Measurements from ENCODE around the gene ARID3C. TPM values are rescaled to one million over a fixed set of nuclear protein-coding genes. Genes with fewer than 3 reads are reported as not detected.

ARID3C gene
- total RNA-seq, 4 donors from 2014 or later, result 0.53 TPM; not detected in 3

DNA sequence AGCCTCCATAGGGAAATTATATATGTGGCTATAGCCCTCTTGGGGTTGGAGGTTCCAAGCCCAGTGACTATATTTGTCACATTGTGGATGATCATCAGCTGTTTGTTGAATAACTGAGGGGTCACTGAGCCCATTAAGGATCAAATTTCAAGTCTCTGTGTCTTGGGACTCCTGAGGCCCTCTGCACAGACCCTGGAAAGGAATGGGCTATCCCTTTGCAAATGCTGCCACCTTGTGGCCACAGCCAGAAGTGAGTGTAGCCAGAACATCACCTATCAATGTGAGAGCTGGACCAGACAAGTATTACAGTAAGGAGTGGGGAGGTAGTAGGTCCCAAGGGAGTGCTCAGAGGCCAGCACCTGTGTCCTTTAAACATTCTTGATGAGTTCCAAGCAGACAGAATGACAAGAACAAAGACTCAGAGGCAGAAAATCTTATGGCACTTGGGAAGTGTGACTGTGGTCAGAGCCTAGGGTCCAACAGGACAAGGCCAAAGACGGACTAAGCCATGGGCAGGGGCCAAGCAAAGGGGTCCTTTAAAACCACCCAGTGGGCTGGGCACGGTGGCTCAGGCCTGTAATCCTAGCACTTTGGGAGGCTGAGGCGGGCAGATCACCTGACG, 25.1 kb downstream of the ARID3C start:
- H3K4me1 ChIP-seq, result peaks cover 0 to 9% (median 0%) of the 10 kb centered on the region in 4 donors
- no peak overlapping the region for H3K27ac ChIP-seq
- H3K4me3 ChIP-seq, result no peak overlapping the region
- H3K36me3 ChIP-seq, result no peaks in the 10 kb centered on the region
- no peaks in the 10 kb centered on the region for H3K9me3 ChIP-seq
- DNase-seq, result peak; percentile 83 to 94 (median 84)
- no peaks in the 10 kb centered on the region for H3K27me3 ChIP-seq
- TF ChIP-seq POLR2A (IDR thresholded peaks at IDR 0.05) (no peak), CTCF (IDR thresholded peaks at IDR 0.05) (peak; percentile 84 to 93 (median 92))

GRCh38 chr9:34601937-34602573, 26.8 kb downstream of the ARID3C start:
- H3K27me3 ChIP-seq, result no peaks in the 10 kb centered on the region
- no peaks in the 10 kb centered on the region for H3K36me3 ChIP-seq
- DNase-seq, result no peak
- H3K9me3 ChIP-seq, result no peaks in the 10 kb centered on the region
- H3K4me3 ChIP-seq, result no peak overlapping the region
- no peak for TF ChIP-seq POLR2A (IDR thresholded peaks at IDR 0.05)
- TF ChIP-seq CTCF (IDR thresholded peaks at IDR 0.05), result no peak
- H3K27ac ChIP-seq, result no peak overlapping the region
- peaks cover 0 to 5% (median 0%) of the 10 kb centered on the region in 4 donors for H3K4me1 ChIP-seq

DNA sequence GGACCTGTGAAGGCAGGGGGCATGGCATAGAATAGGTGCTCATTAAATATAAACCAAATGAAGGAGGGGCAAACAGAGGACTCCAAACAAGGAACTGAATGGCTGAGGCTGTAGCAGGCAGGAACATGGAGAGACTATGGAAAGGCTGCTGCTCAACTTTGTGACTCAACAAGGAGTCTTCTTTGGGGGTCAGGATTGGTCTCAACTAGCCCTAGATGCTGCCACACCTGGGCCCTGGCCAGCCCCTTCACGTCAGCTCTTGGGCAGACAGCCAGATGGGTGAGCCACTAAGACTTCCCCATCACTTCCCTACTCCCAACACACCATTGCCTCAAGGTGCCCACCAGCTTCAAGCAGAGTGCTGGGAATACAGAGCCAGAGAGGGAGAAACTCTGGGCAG, 28.0 kb downstream of the ARID3C start:
- no peak overlapping the region for H3K27ac ChIP-seq
- H3K4me3 ChIP-seq, result no peak overlapping the region
- TF ChIP-seq POLR2A (IDR thresholded peaks at IDR 0.05) (no peak), CTCF (IDR thresholded peaks at IDR 0.05) (no peak)
- H3K9me3 ChIP-seq, result no peaks in the 10 kb centered on the region
- no peak for DNase-seq
- no peaks in the 10 kb centered on the region for H3K27me3 ChIP-seq
- no peaks in the 10 kb centered on the region for H3K36me3 ChIP-seq
- H3K4me1 ChIP-seq, result no peaks in the 10 kb centered on the region

DNA sequence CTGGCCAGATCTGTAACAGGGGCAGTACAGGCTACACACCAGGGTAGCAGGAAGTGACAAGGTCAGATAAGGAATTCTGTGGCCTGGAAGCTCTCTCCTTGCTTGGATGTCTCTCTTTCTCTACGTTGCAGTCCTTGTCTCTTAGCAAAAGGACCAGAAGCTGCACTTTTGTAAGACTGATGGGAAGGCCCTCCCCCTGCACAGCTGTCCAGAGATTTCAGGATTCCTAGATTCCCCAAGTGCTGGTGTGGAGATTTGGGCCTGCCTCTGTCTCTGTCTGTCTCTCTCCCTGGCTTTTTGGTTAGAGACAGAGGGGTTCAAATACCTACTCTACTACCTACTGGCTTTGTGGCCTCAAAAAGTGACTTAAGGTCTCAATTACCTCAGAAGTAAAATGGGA, 29.3 kb downstream of the ARID3C start:
- DNase-seq, result no peak
- Histone ChIP-seq H3K27ac (no peak overlapping the region), H3K27me3 (no peaks in the 10 kb centered on the region), H3K4me3 (no peak overlapping the region), H3K36me3 (no peaks in the 10 kb centered on the region), H3K9me3 (no peaks in the 10 kb centered on the region), H3K4me1 (no peaks in the 10 kb centered on the region)
- TF ChIP-seq POLR2A (IDR thresholded peaks at IDR 0.05) (no peak), CTCF (IDR thresholded peaks at IDR 0.05) (no peak)

- H3K4me1 ChIP-seq, result peaks cover 0 to 37% (median 21%) of the 10 kb centered on the region in 4 donors
- H3K27me3 ChIP-seq, result peaks cover 0 to 7% of the 10 kb centered on the region in 2 donors
- TF ChIP-seq CTCF (IDR thresholded peaks at IDR 0.05) (no peak), POLR2A (IDR thresholded peaks at IDR 0.05) (no peak)
- no peaks in the 10 kb centered on the region for H3K36me3 ChIP-seq
- H3K4me3 ChIP-seq, result no peak overlapping the region
- H3K27ac ChIP-seq, result peak overlapping the region in 2 of 4 donors; percentile 17 to 55
- no peaks in the 10 kb centered on the region for H3K9me3 ChIP-seq
- DNase-seq, result no peak
Measured at GRCh38 chr9:34594177-34594576, 34.7 kb downstream of the ARID3C start.
